ENCODE results near the gene P2RX5. TPM values are rescaled to one million over a fixed set of nuclear protein-coding genes. Genes with fewer than 3 reads are reported as not detected.

Gene P2RX5
- total RNA-seq, 1 donor from 2014 or later: 0.20 TPM

- no peak for DNase-seq (ENCODE audit: low read depth in 2 of 2)
Measured at GRCh38 chr17:3681565-3681964, 14.4 kb downstream of the P2RX5 start.

GRCh38 chr17:3681057-3681456 is 14.9 kb downstream of the P2RX5 start:
- no peak for DNase-seq (ENCODE audit: low read depth in 2 of 2)

GRCh38 chr17:3679531-3680126 is 16.3 kb downstream of the P2RX5 start:
- no peak for DNase-seq (ENCODE audit: low read depth in 2 of 2)

- DNase-seq (ENCODE audit: low read depth in 2 of 2): no peak
Measured at GRCh38 chr17:3678821-3679530, 17.0 kb downstream of the P2RX5 start.

GRCh38 chr17:3678095-3678820 is 17.7 kb downstream of the P2RX5 start:
- DNase-seq (ENCODE audit: low read depth in 2 of 2): no peak

GRCh38 chr17:3675886-3676285 is 20.1 kb downstream of the P2RX5 start:
- no peak for DNase-seq (ENCODE audit: low read depth in 2 of 2)

GRCh38 chr17:3672571-3672970 is 23.4 kb downstream of the P2RX5 start:
- no peak for DNase-seq (ENCODE audit: low read depth in 2 of 2)

- DNase-seq (ENCODE audit: low read depth in 2 of 2): no peak
Measured at GRCh38 chr17:3669548-3669947, 26.4 kb downstream of the P2RX5 start.

- no peak for DNase-seq (ENCODE audit: low read depth in 2 of 2)
Measured at GRCh38 chr17:3669085-3669347, 26.9 kb downstream of the P2RX5 start.

GRCh38 chr17:3668279-3669084 is 27.5 kb downstream of the P2RX5 start, which contains the start of the genes EMC6 and TAX1BP3:
TSS of gene EMC6 (plus strand) at chr17:3668812. CDS start at chr17:3669147, 335 bp downstream.
TSS of gene TAX1BP3 (minus strand) at chr17:3668578. CDS start at chr17:3668526, 52 bp downstream.
- DNase-seq (ENCODE audit: low read depth in 2 of 2): peak; percentile 98 to 99

GRCh38 chr17:3667366-3668278 is 28.3 kb downstream of the P2RX5 start:
- DNase-seq (ENCODE audit: low read depth in 2 of 2): peak; percentile 92

- no peak for DNase-seq (ENCODE audit: low read depth in 2 of 2)
Measured at GRCh38 chr17:3666516-3666915, 29.4 kb downstream of the P2RX5 start.

GRCh38 chr17:3665834-3666233 is 30.1 kb downstream of the P2RX5 start:
- DNase-seq (ENCODE audit: low read depth in 2 of 2): no peak

GRCh38 chr17:3663102-3664011 is 32.6 kb downstream of the P2RX5 start:
- DNase-seq (ENCODE audit: low read depth in 2 of 2): no peak

GRCh38 chr17:3660311-3660891 is 35.6 kb downstream of the P2RX5 start:
- DNase-seq (ENCODE audit: low read depth in 2 of 2): no peak

GRCh38 chr17:3659541-3660111 is 36.3 kb downstream of the P2RX5 start:
- DNase-seq (ENCODE audit: low read depth in 2 of 2): peak in 1 of 2 donors; percentile 81

- DNase-seq (ENCODE audit: low read depth in 2 of 2): no peak
Measured at GRCh38 chr17:3658784-3659449, 37.0 kb downstream of the P2RX5 start.

Measured in lung microvascular endothelial cell (primary cell).